Adrenal gland (tissue), 5 donors: ENCODE results near the gene CHRNB2.

Experiments
- CTCF ChIP-seq, 6 experiments: fragments of 450-650 bp in 4 of 6; fragments of 200-600 bp in 2 of 6; sonication (generic) in 1 of 6; IDR thresholded peaks; 1 replicate in 5 of 6; 2 replicates in 1 of 6; pipeline versions ENCODE4 v1.5.1 to v1.8.0; 2016 to 2021; ENCODE audit warnings: antibody characterized with exemption in 6 of 6, mild to moderate bottlenecking in 2 of 6, moderate library complexity in 1 of 6
- POLR2A ChIP-seq, 2 donors: fragments of 450-650 bp; IDR thresholded peaks; one replicate each; pipeline ENCODE4 v1.6.1; 2017; ENCODE audit warnings: antibody characterized with exemption in 2 of 2, mild to moderate bottlenecking in 2 of 2, moderate library complexity in 1 of 2
- donor health status: DM: no; HTN: no; CAD: no.

- TF ChIP-seq CTCF (IDR thresholded peaks at IDR 0.05) (no peak), POLR2A (IDR thresholded peaks at IDR 0.05) (no peak)
These were observed 43.7 kb downstream of the CHRNB2 start for GRCh38 chr1:154611150-154611862.
